GM12864 (cell line): ENCODE measurements around the gene JCHAIN.

Experiments used
- DNase-seq: peaks from one replicate; pipeline ENCODE4 v3.0.0-alpha.2; 2011; ENCODE audit warnings: low read depth
- H3K4me3 ChIP-seq: 2 replicates; pipeline ENCODE4 v1.5.1; 2011; ENCODE audit warnings: mild to moderate bottlenecking, low read depth, low read length, control low read depth
- TF ChIP-seq, protein P1 (sequence below): IDR thresholded peaks from 2 replicates; pipeline ENCODE4 v1.5.1; 2011; ENCODE audit warnings: low read depth, mild to moderate bottlenecking, moderate library complexity, low read length, control low read depth, inconsistent platforms; ENCODE audit errors: missing control alignments

The JCHAIN gene

DNA sequence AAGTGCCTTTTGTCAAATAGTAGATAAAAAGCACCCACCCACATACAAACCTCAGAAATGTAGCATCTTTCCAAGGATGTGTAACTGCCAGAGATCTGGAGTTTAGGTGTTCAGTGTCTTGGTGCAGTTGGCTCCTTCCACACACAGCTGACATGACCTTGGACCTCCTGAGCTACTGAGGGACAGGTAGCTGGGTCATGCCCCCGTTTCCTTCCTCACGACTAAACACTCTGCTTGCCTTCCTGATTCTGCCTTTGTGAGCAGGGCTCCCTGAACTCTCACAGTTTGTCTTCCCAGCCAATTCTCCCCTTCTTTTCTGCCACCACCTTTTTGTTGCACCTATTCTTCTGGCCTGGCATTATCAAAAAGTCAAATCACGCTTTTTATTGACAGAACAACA is 45.3 kb upstream of the JCHAIN start:
- H3K4me3 ChIP-seq = no peak overlapping the region
- DNase-seq = no peak
- TF ChIP-seq, protein P1, sequence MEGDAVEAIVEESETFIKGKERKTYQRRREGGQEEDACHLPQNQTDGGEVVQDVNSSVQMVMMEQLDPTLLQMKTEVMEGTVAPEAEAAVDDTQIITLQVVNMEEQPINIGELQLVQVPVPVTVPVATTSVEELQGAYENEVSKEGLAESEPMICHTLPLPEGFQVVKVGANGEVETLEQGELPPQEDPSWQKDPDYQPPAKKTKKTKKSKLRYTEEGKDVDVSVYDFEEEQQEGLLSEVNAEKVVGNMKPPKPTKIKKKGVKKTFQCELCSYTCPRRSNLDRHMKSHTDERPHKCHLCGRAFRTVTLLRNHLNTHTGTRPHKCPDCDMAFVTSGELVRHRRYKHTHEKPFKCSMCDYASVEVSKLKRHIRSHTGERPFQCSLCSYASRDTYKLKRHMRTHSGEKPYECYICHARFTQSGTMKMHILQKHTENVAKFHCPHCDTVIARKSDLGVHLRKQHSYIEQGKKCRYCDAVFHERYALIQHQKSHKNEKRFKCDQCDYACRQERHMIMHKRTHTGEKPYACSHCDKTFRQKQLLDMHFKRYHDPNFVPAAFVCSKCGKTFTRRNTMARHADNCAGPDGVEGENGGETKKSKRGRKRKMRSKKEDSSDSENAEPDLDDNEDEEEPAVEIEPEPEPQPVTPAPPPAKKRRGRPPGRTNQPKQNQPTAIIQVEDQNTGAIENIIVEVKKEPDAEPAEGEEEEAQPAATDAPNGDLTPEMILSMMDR = no peak

DNA sequence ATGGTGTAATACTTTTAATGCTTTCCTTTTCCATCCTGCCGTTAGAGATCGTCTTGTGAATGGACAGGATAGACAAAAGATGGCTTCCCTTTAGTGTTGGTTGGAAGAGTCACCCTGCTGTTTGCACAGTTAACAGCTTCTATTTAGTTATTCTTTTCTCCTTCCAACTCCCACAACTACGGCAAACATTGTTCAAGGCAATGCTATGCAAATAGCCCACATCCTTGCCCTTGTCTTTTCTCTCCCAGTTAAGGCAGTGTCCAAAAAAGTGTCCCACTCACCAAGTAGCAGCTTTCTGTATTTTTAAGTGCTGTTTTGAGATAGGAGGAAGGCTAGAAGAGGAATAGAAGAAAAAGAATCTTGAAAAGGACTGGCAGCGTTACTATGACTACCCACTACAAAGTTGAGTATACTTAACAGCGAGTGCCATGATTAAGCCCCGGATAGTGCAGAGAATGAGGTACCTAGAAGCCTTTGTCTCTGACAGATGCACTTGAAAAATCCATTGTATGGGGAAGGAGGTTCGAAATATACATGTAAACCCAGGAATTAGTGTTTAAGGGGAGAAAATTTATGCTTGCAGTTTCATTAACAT is 43.4 kb upstream of the JCHAIN start:
- no peak overlapping the region for H3K4me3 ChIP-seq
- TF ChIP-seq, protein P1 = no peak
- no peak for DNase-seq

DNA sequence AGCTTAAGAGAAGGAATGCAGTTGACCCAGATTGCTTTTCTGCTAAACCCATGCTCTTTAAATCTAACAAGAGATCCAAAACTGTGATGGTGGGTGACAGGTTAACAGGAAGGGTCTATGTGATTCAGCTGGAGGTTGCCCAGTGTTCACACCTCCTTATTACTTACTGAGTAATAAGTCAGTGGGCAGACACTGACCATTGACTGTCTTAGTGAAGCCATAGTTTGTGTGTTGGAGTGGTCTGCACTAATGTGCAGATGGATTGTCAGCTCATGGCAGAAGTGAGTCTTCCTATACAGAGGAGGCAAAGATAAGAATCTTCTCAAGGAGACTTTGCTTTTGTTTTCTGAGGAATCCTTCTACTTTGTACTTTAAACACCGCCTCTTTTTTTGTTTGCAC is 40.2 kb upstream of the JCHAIN start:
- no peak for DNase-seq
- TF ChIP-seq, protein P1 = no peak
- peak overlapping the region; percentile 83; the same call in 1 of the 2 replicates for H3K4me3 ChIP-seq

DNA sequence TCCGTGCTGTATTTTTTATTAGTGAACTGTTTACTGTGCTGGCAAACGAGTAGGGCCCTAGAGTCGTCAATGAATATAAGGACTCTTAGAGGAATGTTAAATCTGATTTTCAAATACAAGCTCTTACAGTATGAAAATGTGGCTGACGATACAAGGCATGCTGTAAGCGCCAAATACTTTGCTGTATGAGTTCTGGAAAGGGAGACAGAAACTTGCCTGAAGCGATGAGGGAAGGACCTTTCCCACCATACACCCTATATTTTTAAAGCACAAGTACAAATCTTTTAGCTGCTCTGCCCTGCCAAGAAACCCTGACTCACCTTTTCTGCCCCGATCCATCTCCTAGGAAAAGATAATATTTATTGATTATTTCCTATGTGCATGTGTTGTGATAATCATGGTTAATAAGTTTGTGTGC is 39.7 kb upstream of the JCHAIN start:
- peak overlapping the region; percentile 83 for H3K4me3 ChIP-seq
- no peak for DNase-seq
- TF ChIP-seq, protein P1 = no peak

DNA sequence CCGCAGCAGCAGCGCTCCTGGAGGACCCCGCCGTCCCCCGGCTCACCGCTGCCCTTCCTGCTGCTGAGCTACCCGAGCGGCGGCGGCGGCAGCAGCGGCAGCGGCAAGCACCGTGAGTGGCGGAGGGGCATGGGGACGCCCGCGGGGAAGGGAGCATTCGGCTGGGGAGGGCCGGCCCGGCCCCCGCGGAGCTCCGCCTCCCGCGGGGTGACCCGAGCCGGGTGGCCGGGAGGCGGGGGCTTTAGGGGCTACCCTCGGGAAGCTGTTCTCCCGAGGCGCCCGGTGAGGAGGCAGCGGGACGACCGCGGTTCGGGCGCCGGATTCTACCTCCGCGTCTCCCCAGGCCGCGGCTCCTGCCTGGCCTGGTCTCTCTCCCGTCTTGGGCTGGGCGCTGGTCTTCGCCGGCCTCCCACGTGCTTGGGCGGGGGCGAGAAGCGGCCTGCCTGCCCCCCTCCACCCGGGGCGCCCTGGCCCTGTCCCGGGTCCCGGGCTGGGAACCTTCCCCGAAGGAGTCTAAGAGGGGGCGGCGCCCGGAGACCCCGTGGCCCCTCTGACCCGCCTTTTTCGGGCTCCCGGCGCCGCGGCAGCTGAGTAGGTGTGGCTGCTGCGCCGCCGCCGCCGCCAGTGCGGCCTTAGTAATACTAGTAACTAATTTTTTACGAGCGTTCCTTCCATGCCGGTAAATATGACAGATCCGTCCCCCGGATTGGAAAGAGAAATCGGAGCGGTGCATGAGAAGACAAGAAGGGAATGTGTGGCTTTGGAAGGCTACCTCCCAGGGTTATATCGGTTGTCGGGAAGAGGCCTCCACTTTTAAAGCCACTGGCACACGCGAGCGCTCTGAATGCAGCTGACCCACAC is 39.1 kb upstream of the JCHAIN start:
- TF ChIP-seq, protein P1 = no peak
- peak overlapping the region; percentile 83 for H3K4me3 ChIP-seq
- no peak for DNase-seq

DNA sequence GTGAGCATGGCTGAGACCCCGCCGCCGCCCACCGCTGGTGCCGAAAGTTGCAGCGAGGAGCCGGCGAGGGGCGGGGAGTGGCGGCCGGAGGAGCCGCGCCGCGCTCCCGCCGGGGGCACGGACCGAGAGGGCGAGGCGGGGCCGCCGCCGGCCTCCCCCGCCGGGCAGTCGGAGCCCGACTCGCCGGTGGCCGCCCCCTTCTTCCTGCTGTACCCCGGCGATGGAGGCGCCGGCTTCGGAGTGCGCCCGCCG is 38.5 kb upstream of the JCHAIN start:
- peak overlapping the region; percentile 83 for H3K4me3 ChIP-seq
- TF ChIP-seq, protein P1 = no peak
- DNase-seq = no peak
